Measurements from ENCODE around the gene FGF16.
"Not testable (repeated sequence)": the region's sequence is repeated elsewhere in the genome, so short reads cannot be mapped to it uniquely, and the experiment has no call there.

The FGF16 gene

GRCh38 chrX:77447653-77448569 is 722 bp downstream of the FGF16 start:
- DNase-seq, result no peak

GRCh38 chrX:77450415-77450814 is 3.2 kb downstream of the FGF16 start:
- no peak for DNase-seq

GRCh38 chrX:77450996-77451395 is 3.8 kb downstream of the FGF16 start:
- DNase-seq, result no peak

DNA sequence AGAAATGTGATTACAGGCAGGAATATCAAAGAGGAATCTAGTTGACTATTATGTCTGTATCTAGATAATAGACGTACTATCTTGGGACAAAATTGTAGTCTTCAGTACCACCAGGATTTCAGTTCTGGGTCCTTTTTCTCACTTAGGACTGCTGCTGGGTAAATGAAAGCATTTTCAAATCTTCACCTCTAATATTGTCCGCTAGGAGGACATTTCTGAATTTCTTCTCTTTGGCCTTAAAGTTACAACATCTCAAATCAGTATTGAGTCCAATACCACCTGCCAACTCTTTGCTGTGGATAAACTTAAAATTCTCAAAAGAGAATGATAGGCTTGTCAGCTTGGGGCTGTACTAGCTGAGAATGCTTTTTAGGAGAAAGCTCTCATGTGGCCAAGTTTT is 6.0 kb downstream of the FGF16 start:
- no peak for DNase-seq

- DNase-seq, result no peak
These were observed 8.2 kb downstream of the FGF16 start for GRCh38 chrX:77455437-77455836.

DNA sequence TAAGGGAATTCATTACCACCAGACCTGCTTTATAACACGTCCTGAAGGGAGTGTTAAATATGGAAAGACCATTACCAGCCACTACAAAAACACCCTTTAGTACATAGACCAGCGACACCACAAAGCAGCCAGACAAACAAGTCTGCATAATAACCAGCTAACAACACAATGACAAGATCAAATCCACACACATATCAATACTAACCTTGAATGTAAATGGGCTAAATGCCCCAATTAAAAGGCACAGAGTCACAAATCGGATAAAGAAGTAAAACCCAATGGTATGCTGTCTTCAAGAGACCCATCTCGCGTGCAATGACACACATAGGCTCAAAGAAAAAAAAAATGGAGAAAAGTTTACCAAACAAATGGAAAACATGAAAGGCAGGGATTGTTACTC is 36.9 kb downstream of the FGF16 start:
- DNase-seq, result no peak

DNA sequence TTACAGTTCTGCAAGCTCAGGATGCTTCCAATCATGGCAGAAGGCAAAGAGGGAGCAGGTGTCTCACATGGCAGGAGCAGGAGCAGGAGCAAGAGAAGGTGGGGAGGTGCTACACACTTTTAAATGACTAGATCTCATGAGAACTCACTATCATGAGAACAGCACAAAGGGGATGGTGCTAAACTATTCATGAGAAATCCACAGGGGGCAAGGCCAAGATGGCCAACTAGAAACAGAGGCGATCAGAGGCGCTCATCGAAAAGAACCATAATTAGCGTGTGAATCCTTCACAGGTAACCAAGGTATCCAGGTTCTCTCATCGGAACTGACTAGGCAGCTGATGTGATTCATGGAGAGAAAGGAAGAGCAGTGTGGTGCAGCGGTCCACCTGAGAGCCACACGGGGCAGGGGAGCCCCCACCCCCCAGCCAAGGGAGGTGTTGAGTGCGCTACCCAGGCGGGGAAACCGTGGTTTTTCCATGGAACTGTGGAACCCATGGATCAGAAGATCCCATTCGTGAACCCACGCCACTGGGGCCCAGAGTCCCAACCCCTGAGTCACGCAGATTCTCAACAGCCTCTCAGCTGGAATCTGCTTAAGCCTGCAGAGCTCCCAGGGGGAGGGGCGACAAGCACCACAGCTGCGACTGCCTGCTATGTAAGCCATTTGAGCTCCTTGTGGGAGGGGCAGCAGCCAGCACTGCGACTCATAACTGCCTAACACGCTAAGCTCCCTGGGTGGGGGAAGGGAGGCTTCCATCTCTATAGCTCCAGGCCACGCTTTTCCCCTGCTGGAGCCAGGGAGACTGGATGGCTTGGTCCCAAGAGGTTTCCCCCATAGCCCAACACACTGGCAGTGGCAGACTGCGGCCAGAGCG is 46.7 kb downstream of the FGF16 start:
- DNase-seq, result no peak

DNA sequence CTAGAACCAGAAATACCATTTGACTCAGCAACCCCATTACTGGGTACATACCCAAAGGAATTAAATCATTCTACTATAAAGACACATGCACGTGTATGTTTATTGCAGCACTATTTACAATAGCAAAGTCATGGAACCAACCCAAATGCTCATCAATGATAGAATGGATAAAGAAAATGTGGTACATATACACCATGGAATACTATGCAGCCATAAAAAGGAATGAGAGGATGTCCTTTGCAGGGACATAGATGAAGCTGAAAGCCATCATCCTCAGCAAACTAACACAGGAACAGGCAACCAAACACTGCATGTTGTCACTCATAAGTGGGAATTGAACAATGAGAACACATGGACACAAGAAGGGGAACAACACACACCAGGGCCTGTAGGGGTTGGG is 53.0 kb downstream of the FGF16 start:
- not testable (repeated sequence) for DNase-seq

DNA sequence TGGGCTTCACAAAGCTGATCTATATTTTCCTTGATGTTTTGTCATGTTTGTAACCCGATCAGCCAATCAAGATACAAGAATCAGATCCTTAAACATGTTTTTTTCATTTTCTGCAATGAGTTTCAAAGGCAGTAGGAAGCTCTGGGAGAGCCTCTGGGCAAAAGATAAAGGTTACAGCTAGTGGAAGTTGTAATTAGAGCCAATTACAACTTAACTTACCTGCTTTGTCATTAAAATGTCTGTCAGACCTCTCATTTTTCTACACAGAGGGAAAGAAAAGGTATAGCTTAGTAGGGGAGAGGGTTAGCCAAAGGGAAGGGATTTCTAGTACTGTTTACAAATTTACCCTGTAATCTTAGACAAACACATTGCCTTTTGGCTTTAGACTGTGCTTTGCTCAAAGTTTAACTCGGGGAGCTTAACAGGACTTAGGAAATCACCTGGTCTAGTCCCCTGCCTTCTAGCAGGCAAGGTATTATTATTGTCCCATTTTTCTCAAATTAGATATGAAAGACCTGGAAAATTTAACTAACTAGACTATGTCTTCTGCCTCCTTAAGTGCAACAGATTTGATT is 55.8 kb downstream of the FGF16 start:
- no peak for DNase-seq

GRCh38 chrX:77505227-77505626 is 58.0 kb downstream of the FGF16 start:
- DNase-seq, result no peak
